ENCODE results near the gene MACIR.

DNA sequence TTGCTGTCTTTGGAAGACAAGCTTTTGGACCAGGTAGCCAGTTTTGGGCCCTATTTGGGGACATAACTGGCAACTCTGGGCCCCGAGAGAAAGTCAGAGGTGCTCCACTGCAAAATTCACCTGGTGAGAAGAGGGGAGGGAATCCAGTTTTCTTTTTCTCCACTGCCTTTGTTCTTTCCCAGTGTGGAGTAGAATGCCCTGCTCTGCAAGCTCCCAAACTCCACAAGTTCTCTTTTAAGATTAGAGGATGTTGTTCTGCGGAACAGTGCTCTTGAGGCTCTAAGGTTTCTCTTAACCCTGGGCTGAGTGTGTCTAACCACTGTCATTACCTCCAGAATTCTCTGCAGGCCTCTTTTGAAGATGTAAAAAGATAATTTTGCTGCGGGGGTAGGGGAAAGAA lies 25.3 kb downstream of the MACIR start:
- TF ChIP-seq, protein P1, sequence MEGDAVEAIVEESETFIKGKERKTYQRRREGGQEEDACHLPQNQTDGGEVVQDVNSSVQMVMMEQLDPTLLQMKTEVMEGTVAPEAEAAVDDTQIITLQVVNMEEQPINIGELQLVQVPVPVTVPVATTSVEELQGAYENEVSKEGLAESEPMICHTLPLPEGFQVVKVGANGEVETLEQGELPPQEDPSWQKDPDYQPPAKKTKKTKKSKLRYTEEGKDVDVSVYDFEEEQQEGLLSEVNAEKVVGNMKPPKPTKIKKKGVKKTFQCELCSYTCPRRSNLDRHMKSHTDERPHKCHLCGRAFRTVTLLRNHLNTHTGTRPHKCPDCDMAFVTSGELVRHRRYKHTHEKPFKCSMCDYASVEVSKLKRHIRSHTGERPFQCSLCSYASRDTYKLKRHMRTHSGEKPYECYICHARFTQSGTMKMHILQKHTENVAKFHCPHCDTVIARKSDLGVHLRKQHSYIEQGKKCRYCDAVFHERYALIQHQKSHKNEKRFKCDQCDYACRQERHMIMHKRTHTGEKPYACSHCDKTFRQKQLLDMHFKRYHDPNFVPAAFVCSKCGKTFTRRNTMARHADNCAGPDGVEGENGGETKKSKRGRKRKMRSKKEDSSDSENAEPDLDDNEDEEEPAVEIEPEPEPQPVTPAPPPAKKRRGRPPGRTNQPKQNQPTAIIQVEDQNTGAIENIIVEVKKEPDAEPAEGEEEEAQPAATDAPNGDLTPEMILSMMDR (IDR thresholded peaks at IDR 0.05) = no peak
- TF ChIP-seq POLR2A (IDR thresholded peaks at IDR 0.05) = no peak
